Body of pancreas (tissue), 4 donors: ENCODE measurements around the gene CELSR3.

Source experiments
- POLR2A ChIP-seq, 3 donors: fragments of 450-650 bp; IDR thresholded peaks; one replicate each; pipeline ENCODE4 v1.6.1; 2016; ENCODE audit warnings: antibody characterized with exemption in 3 of 3, mild to moderate bottlenecking in 2 of 3
- TF ChIP-seq, protein P1 (sequence below), 7 experiments: fragments of 450-650 bp in 4 of 7; fragments of 200-600 bp in 3 of 7; sonication (generic) in 3 of 7; IDR thresholded peaks; one replicate each; pipeline ENCODE4 v1.5.1; 2016 to 2019; ENCODE audit warnings: antibody characterized with exemption in 7 of 7

GRCh38 chr3:48655606-48656005 lies 7.1 kb downstream of the CELSR3 start:
- TF ChIP-seq POLR2A (IDR thresholded peaks at IDR 0.05), result no peak
- TF ChIP-seq, protein P1, sequence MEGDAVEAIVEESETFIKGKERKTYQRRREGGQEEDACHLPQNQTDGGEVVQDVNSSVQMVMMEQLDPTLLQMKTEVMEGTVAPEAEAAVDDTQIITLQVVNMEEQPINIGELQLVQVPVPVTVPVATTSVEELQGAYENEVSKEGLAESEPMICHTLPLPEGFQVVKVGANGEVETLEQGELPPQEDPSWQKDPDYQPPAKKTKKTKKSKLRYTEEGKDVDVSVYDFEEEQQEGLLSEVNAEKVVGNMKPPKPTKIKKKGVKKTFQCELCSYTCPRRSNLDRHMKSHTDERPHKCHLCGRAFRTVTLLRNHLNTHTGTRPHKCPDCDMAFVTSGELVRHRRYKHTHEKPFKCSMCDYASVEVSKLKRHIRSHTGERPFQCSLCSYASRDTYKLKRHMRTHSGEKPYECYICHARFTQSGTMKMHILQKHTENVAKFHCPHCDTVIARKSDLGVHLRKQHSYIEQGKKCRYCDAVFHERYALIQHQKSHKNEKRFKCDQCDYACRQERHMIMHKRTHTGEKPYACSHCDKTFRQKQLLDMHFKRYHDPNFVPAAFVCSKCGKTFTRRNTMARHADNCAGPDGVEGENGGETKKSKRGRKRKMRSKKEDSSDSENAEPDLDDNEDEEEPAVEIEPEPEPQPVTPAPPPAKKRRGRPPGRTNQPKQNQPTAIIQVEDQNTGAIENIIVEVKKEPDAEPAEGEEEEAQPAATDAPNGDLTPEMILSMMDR (IDR thresholded peaks at IDR 0.05), result no peak
